Left lung (tissue), 10 donors: ENCODE measurements around the gene DNM1. TPM values are rescaled to one million over a fixed set of nuclear protein-coding genes. Genes with fewer than 3 reads are reported as not detected.
A peak's percentile ranks its signal among the peaks of the same experiment; 100 is the strongest.

Experiments
- ATAC-seq: fragments of 200-7000 bp; cut with Tn5 transposase; one replicate; pipeline ENCODE4 v1.9.1; 2020; ENCODE audit warnings: moderate library complexity
- DNase-seq, 4 donors: peaks; one replicate each; pipeline ENCODE4 v3.0.0-alpha.2; 2013 to 2020
- H3K27ac ChIP-seq, 2 donors: fragments of 200-600 bp; sonication (generic) in 1 of 2; one replicate each; pipeline versions ENCODE4 v1.5.0 to v1.8.0; 2020 to 2021
- H3K27me3 ChIP-seq, 2 donors: fragments of 200-600 bp; sonication (generic) in 1 of 2; one replicate each; pipeline versions ENCODE4 v1.5.0 to v1.8.0; 2020 to 2021
- H3K36me3 ChIP-seq, 2 donors: fragments of 200-600 bp; sonication (generic) in 1 of 2; one replicate each; pipeline versions ENCODE4 v1.5.0 to v1.8.0; 2020 to 2021
- H3K4me1 ChIP-seq, 2 donors: fragments of 200-600 bp; one replicate each; pipeline ENCODE4 v1.8.0; 2021
- H3K4me3 ChIP-seq, 2 donors: fragments of 200-600 bp; sonication (generic) in 1 of 2; one replicate each; pipeline versions ENCODE4 v1.5.0 to v1.8.0; 2020 to 2021; ENCODE audit warnings: mild to moderate bottlenecking in 1 of 2
- H3K9me3 ChIP-seq, 2 donors: fragments of 200-600 bp; sonication (generic) in 1 of 2; one replicate each; pipeline versions ENCODE4 v1.5.0 to v1.8.0; 2020 to 2021
- intact Hi-C, 2 donors: fragments of 100-400 bp; cut with DNase I; formaldehyde crosslinking; loops; one replicate each; pipeline versions ENCODE4 v1.11.2 to v1.14.2; 2022
- polyA plus RNA-seq, 6 donors: library from polyadenylated mRNA; unstranded; fragments of 120-200 nt; gene quantifications; one replicate each; pipeline ENCODE4 v1.2.1, GENCODE V29; 2013; ENCODE audit not compliant: insufficient read length in 6 of 6
- total RNA-seq, 2 donors: library from RNA; stranded (reverse); fragmentation: NEBNext Ultra II Directional; extraction: Animal tissue kit (Norgen Biotek cat#: 25700); gene quantifications; one replicate each; pipeline ENCODE4 v1.2.1, GENCODE V29; 2021
- TF ChIP-seq, protein P1 (sequence below), 2 donors: fragments of 200-600 bp; sonication (generic) in 1 of 2; IDR thresholded peaks; one replicate each; pipeline versions ENCODE4 v1.5.0 to v1.8.0; 2021; ENCODE audit warnings: antibody characterized with exemption in 2 of 2
- donor health status: DM: no; HTN: yes; CAD: no.
- donor health status: DM: no; HTN: no; CAD: no.

The DNM1 gene
- total and polyA plus RNA-seq, 8 donors = 9.0 to 90.0 (median 62.2) TPM

DNA sequence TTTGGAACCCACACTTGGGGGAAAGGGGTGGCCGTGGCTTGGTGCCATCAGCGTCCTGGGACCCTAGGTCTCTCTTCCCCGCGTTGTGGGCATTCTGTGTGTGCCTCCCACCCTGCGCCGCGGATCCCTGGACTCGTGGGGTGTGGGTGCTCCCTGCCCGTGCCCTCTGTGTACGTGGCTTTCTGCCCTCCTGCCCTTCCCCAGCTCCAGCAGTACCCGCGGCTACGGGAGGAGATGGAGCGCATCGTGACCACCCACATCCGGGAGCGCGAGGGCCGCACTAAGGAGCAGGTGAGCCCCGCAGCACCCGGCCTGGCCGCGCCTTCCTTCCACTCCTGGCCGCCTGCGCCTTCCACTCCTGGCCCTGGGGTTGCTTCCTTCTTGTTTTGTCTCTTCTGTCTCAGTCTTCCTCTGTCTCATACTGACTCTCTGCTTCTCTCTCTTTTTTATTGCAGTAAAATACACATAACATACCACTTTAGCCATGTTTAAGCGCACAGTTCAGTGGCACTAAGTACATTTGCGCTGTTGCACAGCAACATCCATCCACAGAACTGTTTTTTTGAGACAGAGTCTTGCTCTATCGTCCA lies 30.7 kb downstream of the DNM1 start:
- H3K27me3 ChIP-seq = no peaks in the 10 kb centered on the region
- TF ChIP-seq, protein P1, sequence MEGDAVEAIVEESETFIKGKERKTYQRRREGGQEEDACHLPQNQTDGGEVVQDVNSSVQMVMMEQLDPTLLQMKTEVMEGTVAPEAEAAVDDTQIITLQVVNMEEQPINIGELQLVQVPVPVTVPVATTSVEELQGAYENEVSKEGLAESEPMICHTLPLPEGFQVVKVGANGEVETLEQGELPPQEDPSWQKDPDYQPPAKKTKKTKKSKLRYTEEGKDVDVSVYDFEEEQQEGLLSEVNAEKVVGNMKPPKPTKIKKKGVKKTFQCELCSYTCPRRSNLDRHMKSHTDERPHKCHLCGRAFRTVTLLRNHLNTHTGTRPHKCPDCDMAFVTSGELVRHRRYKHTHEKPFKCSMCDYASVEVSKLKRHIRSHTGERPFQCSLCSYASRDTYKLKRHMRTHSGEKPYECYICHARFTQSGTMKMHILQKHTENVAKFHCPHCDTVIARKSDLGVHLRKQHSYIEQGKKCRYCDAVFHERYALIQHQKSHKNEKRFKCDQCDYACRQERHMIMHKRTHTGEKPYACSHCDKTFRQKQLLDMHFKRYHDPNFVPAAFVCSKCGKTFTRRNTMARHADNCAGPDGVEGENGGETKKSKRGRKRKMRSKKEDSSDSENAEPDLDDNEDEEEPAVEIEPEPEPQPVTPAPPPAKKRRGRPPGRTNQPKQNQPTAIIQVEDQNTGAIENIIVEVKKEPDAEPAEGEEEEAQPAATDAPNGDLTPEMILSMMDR (IDR thresholded peaks at IDR 0.05) = no peak
- no peak for ATAC-seq

DNA sequence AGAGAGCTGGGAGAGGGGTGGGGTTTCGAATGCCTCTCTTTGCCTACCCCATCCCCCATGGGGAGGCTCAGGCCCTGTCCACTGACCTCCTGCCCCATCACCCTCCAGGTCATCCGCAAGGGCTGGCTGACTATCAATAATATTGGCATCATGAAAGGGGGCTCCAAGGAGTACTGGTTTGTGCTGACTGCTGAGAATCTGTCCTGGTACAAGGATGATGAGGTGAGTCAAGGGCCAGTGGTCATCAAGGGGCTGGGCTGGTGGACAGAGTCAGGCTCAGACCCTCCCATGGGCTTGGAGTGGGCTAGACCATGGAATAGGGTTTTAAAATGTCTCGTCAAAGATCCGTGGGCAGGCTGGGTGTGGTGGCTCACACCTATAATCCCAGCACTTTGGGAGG lies 38.9 kb downstream of the DNM1 start:
- Histone ChIP-seq H3K27me3 (peaks cover 0 to 9% of the 10 kb centered on the region in 2 donors), H3K9me3 (no peaks in the 10 kb centered on the region), H3K4me3 (no peak overlapping the region), H3K4me1 (peaks cover 11 to 19% of the 10 kb centered on the region in 2 donors), H3K36me3 (no peaks in the 10 kb centered on the region), H3K27ac (no peak overlapping the region)
- intact Hi-C loops = no loop called here
- DNase-seq = no peak
- ATAC-seq = no peak
- TF ChIP-seq, protein P1 (IDR thresholded peaks at IDR 0.05) = no peak

More for the DNA sequence above, 30.7 kb downstream of the DNM1 start:
- Histone ChIP-seq H3K27ac (no peak overlapping the region), H3K4me3 (no peak overlapping the region), H3K36me3 (no peaks in the 10 kb centered on the region), H3K9me3 (no peaks in the 10 kb centered on the region), H3K4me1 (no peaks in the 10 kb centered on the region)
- no peak for DNase-seq
- intact Hi-C loops = no loop called here

DNA sequence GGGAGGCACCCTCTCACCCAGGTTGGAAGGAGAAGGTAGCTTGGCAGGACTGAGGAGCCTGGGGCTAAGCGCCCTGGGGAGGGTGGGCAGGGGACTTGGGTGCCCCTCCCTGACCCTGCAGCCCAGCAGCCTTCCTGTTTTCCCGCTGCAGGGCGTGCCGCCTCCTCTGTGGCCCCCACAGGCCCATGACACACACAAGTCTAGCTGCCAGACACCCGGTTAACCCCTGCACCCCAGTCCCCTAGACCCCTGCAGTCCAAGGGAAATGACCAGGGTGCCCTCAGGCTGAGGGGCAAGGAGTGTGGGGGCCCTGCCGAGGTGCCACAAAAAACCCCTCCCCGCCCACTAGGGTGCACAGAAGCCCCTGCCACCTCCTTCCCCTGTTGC lies 39.6 kb downstream of the DNM1 start:
- Histone ChIP-seq H3K9me3 (no peaks in the 10 kb centered on the region), H3K36me3 (no peaks in the 10 kb centered on the region), H3K4me1 (peaks cover 11 to 19% of the 10 kb centered on the region in 2 donors), H3K27ac (peak overlapping the region in 1 of 2 donors; percentile 72), H3K27me3 (peaks cover 0 to 9% of the 10 kb centered on the region in 2 donors), H3K4me3 (no peak overlapping the region)
- ATAC-seq (peak; percentile 7), DNase-seq (peak in 2 of 4 donors; percentile 26 to 44)
- intact Hi-C loops = no loop called here
- TF ChIP-seq, protein P1 (IDR thresholded peaks at IDR 0.05) = no peak

DNA sequence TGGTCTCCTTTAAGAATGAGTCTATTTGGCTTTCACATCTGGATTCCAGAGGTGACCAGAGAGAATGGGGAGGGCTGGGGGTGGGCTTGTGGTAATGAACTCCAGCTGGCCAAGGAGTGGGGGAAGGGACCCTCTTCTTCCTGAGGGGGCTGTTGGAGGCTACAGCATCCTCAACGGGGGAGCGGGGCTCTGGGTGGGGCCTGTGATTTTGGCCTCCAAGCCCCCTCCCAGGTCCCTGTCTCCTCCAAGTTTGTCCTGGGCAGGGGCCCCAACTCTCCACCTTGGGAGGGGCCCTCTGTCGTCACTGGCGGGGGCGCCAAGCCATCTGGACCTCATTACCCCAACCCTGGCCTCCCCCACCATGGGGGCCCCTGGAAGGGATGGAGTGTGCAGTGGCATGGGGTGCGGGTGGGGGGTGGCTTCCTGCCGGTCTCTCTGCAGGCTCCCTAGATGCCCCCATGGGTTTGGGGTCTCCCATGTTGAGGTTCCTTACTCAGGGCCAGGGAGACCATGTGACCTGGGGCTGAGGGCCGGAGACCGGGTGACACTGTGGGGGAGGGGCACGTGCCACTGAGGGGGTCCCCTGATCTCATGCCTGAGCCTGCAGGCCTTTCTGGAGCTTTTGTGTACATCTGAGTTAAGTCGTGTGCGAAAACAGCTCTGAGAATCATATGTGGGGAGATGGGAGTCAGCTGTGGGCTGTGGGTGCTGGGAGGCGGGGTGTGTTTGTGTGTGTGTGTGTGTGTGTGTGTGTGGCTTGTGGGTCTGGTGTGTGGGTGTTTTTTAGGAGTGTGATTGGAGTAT lies 40.2 kb downstream of the DNM1 start:
- H3K4me1 ChIP-seq = peaks cover 11 to 19% of the 10 kb centered on the region in 2 donors
- TF ChIP-seq, protein P1 (IDR thresholded peaks at IDR 0.05) = no peak
- DNase-seq (peak in 2 of 4 donors; percentile 66 to 71), ATAC-seq (peak; percentile 20)
- H3K36me3 ChIP-seq = no peaks in the 10 kb centered on the region
- no peaks in the 10 kb centered on the region for H3K9me3 ChIP-seq
- H3K4me3 ChIP-seq = no peak overlapping the region
- peaks cover 0 to 9% of the 10 kb centered on the region in 2 donors for H3K27me3 ChIP-seq
- H3K27ac ChIP-seq = peak overlapping the region in 1 of 2 donors; percentile 72
- intact Hi-C loops = no loop called here
